A549 treated with AZD9567 at 1 μM for 4 hours (cell line): ENCODE results near the gene BRD4. TPM values are rescaled to one million over a fixed set of nuclear protein-coding genes. Genes with fewer than 3 reads are reported as not detected.

ENCODE experiments used
- total RNA-seq: library from RNA; stranded (reverse); fragments of 200-300 nt; extraction: Qiagen RNA extraction; gene quantifications from 5 replicates; pipeline ENCODE4 v1.2.3, GENCODE V29; 2022; ENCODE audit not compliant: insufficient read depth

BRD4 gene
- 21.2 to 27.0 TPM (median 25.8 TPM) in 5 replicates for total RNA-seq

GRCh38 chr19:15332311-15332996, at the start of gene BRD4:
TSS of gene BRD4 (minus strand) at chr19:15332539. CDS start at chr19:15273099, 59,440 bp downstream.

GRCh38 chr19:15379083-15379998, 47.0 kb upstream of the BRD4 start, which contains the start of gene AKAP8:
TSS of gene AKAP8 (minus strand) at chr19:15379787. CDS start at chr19:15379731, 56 bp downstream.

GRCh38 chr19:15200553-15201364, 131.6 kb downstream of the BRD4 start, which contains the start of gene NOTCH3:
TSS of gene NOTCH3 (minus strand) at chr19:15200995. CDS start at chr19:15200905, 90 bp downstream.

Other genes with a start within 250 kb of the BRD4 start
- gene SYDE1, start 225.1 kb downstream of the BRD4 start, total RNA-seq = 13.1 to 17.7 TPM (median 15.1 TPM) in 5 replicates
- 7.6 to 13.4 TPM (median 12.0 TPM) in 5 replicates for gene NOTCH3, start 131.5 kb downstream of the BRD4 start, total RNA-seq
- gene EPHX3, start 100.1 kb downstream of the BRD4 start, total RNA-seq = 0.06 to 0.16 TPM (median 0.13 TPM) in 4 of 5 replicates, not detected in the other
- gene AKAP8, start 47.2 kb upstream of the BRD4 start, total RNA-seq = 15.9 to 18.8 TPM (median 16.5 TPM) in 5 replicates
- 38.4 to 53.6 TPM (median 40.4 TPM) in 5 replicates for gene AKAP8L, start 86.4 kb upstream of the BRD4 start, total RNA-seq
- gene WIZ, start 117.4 kb upstream of the BRD4 start, total RNA-seq = 19.1 to 23.3 TPM (median 22.4 TPM) in 5 replicates
- 0.19 TPM in 1 of 5 replicates, not detected in the others for gene RASAL3, start 132.0 kb upstream of the BRD4 start, total RNA-seq
- not detected in 5 replicates for gene PGLYRP2, start 147.0 kb upstream of the BRD4 start, total RNA-seq
- 0.09 to 1.6 TPM (median 0.17 TPM) in 5 replicates for gene CYP4F22, start 176.0 kb upstream of the BRD4 start, total RNA-seq